ENCODE measurements around the gene NRG2.

- TF ChIP-seq POLR2A (IDR thresholded peaks at IDR 0.05) (no peak), CTCF (IDR thresholded peaks at IDR 0.05) (no peak), POLR2AphosphoS5 (IDR thresholded peaks at IDR 0.05) (no peak), EP300 (IDR thresholded peaks at IDR 0.05) (no peak)
Observed at GRCh38 chr5:140084541-140084940, 41.4 kb upstream of the NRG2 start.
